Erythroblast (primary cell): ENCODE results near the gene MSL1.

Experiments
- GATA1 ChIP-seq: IDR thresholded peaks from 2 replicates; pipeline ENCODE4 v1.6.1; 2011; ENCODE audit warnings: low read depth, mild to moderate bottlenecking, control low read depth, low read length, moderate library complexity
- POLR2A ChIP-seq: IDR thresholded peaks from 2 replicates; pipeline ENCODE4 v1.6.1; 2011; ENCODE audit warnings: mild to moderate bottlenecking, low read length

DNA sequence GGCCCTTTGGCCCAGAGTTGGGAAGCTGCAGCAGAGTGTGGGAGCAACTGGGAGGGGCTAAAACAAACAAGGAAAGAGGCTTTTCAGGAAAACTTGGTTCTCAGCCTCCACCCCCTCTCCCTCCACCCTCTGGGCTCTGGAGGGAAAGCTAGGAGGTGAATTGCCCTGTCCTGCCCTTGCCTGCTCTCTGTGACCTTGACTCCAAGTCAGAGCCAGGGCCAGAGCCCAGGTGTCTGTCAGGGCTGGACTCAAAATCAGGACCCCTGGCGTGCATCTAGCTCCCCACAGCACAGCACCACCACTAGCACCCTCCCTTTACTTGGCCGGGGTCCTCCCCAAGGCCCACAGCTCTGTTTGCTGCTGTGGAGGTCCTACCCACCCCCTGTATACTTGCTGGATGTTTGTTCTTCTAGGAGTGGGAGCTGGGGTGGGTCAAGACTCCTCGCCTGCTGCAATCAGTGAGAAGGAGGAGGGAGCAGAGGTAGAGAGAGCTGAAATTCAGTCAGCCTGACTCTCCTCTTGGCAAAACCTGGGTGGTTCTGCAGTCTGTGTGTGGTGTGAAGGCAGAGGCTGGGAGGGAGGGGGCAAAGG, 18.6 kb upstream of the MSL1 start:
- no peak for TF ChIP-seq POLR2A
- TF ChIP-seq GATA1: no peak
